ENCODE results near the gene CA10. TPM values are rescaled to one million over a fixed set of nuclear protein-coding genes. Genes with fewer than 3 reads are reported as not detected.

CA10 gene
- total and polyA plus RNA-seq, 2 of the 4 experiments (the other 2 are of a cell fraction): not detected

GRCh38 chr17:51857052-51857597, 301.4 kb downstream of the CA10 start:
- no TSS peak for BruUV-seq (replicated peaks)
- Histone ChIP-seq H3K9me1 (ENCODE audit: insufficient read depth, low read length) (no peaks in the 10 kb centered on the region), H4K91ac (ENCODE audit: insufficient read depth, low read depth, low read length) (no peak overlapping the region), H2BK15ac (ENCODE audit: low read depth, low read length) (no peak overlapping the region), H3K4me2 (ENCODE audit: low read depth, low read length) (no peak overlapping the region), H3K27ac (ENCODE audit: insufficient read depth, low read length) (no peak overlapping the region), H4K8ac (ENCODE audit: low read depth in 2 of 2, low read length in 2 of 2) (no peak overlapping the region), H2AFZ (replicated peaks; ENCODE audit: low read length, poor library complexity) (no peak overlapping the region), H3K79me1 (ENCODE audit: low read depth in 1 of 2, low read length in 2 of 2) (no peaks in the 10 kb centered on the region), H3K9ac (ENCODE audit: low read depth, low read length) (no peak overlapping the region), H3K4ac (ENCODE audit: low read depth, low read length) (no peak overlapping the region), H3K4me3 (ENCODE audit: insufficient read depth, low read depth, low read length) (no peak overlapping the region), H3K56ac (ENCODE audit: extremely low read depth, insufficient read depth, low read length) (no peak overlapping the region), H3K4me1 (ENCODE audit: control insufficient read depth, insufficient read depth, low read length) (no peaks in the 10 kb centered on the region), H2BK5ac (ENCODE audit: low read depth, low read length, poor library complexity, severe bottlenecking) (no peak overlapping the region), H3K27me3 (ENCODE audit: control insufficient read depth, insufficient read depth, low read length) (no peaks in the 10 kb centered on the region), H2BK120ac (ENCODE audit: low read depth, low read length) (no peak overlapping the region), H2BK20ac (ENCODE audit: low read depth, low read length) (no peak overlapping the region), H3K36me3 (ENCODE audit: control insufficient read depth, insufficient read depth, low read length) (no peaks in the 10 kb centered on the region), H3K18ac (ENCODE audit: low read depth, low read length) (no peak overlapping the region), H2AK5ac (ENCODE audit: low read depth, low read length) (no peak overlapping the region), H4K5ac (ENCODE audit: low read depth, low read length) (no peak overlapping the region), H3K23ac (ENCODE audit: low read depth, low read length) (no peak overlapping the region), H3K9me3 (ENCODE audit: control insufficient read depth, insufficient read depth, low read length) (peaks cover 13% of the 10 kb centered on the region), H3K14ac (replicated peaks; ENCODE audit: low read depth, low read length) (no peak overlapping the region), H4K20me1 (ENCODE audit: insufficient read depth, low read length) (no peaks in the 10 kb centered on the region), H2AK9ac (replicated peaks; ENCODE audit: low read depth, low read length, poor library complexity) (no peak overlapping the region)
- TF ChIP-seq CTCF (conservative IDR thresholded peaks at IDR 0.05; ENCODE audit: low read depth, low read length): no peak
- no peak for TF ChIP-seq POLR2A (IDR thresholded peaks at IDR 0.05; ENCODE audit: low read depth, low read length)
- TF ChIP-seq, protein P1, sequence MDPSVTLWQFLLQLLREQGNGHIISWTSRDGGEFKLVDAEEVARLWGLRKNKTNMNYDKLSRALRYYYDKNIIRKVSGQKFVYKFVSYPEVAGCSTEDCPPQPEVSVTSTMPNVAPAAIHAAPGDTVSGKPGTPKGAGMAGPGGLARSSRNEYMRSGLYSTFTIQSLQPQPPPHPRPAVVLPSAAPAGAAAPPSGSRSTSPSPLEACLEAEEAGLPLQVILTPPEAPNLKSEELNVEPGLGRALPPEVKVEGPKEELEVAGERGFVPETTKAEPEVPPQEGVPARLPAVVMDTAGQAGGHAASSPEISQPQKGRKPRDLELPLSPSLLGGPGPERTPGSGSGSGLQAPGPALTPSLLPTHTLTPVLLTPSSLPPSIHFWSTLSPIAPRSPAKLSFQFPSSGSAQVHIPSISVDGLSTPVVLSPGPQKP (IDR thresholded peaks at IDR 0.05; ENCODE audit: borderline replicate concordance, low read depth, low read length): no peak
- TF ChIP-seq FOS (IDR thresholded peaks at IDR 0.05; ENCODE audit: low read depth, low read length): no peak
- TF ChIP-seq RFX5 (IDR thresholded peaks at IDR 0.05; ENCODE audit: low read depth, low read length): no peak
- no peak for TF ChIP-seq NFE2L2 (IDR thresholded peaks at IDR 0.05; ENCODE audit: low read depth, low read length)
- TF ChIP-seq BHLHE40 (IDR thresholded peaks at IDR 0.05; ENCODE audit: low read depth, low read length): no peak
- no peak for DNase-seq
- ChIA-PET CTCF (no interaction called here), POLR2A (ENCODE audit: unreplicated experiment) (no interaction called here)
- ATAC-seq (ENCODE audit: low read depth): no peak
- in situ Hi-C loops (cut with MboI; ENCODE audit: low sequenced_read_pairs): no loop called here
- dilution Hi-C loops (cut with HindIII; ENCODE audit: low sequenced_read_pairs, unreplicated experiment): no loop called here
- intact Hi-C loops (cut with micrococcal nuclease): no loop called here
- no CpG with 5 or more reads among the region's 6 CpGs for WGBS, 2 experiments (ENCODE audit: extremely low coverage in 2 of 2, insufficient read length in 1 of 2)
